DMS 273 treated with DMSO at 0.1 percent for 48 hours (cell line): ENCODE data around the gene ZNF132.
"Not testable (repeated sequence)": the region's sequence is repeated elsewhere in the genome, so short reads cannot be mapped to it uniquely, and the experiment has no call there.

Source experiments
- DNase-seq: peaks from one replicate; lab custom pipeline; 2025; lab: John Stamatoyannopoulos, UW

The ZNF132 gene

DNA sequence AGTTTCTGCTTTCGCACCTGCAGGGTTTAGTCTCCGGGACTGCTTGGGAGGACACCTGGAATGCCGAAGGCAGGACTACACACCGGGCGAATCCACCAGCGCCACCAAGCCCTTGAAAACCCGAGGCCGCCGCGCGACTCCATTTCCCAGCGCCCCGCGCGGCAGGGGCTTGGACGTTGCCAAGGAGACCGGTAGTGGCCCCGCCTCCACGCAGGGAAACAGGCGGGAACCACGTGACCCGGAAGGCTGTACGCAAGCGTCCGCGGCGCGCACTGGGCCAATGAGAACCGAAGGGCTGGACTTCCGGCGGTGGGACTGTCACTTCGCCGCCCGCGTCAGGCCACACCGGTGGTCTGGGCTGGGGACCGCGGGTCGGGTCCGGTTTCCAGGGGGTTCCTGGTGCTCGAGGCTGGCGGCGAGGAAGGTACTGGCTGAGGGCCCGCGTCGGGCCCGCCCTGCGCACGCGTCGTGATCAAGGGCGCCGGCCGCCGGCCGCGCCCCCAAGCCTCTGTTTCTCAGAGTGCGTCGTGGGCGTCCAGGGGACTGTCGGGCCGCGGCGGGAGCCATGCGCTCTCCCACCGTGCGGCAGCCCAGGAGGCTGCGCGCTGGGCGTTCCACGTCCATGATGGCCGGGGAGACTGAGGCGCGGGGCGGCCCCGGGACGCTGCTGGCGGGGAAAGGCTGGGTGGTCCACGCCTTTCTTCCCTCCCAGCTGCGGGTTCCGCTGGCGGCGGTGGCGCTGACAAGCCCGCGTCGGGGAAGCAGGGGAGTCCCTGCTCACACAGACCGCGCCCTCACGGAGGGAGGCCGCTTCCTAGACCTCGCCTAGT is 27.0 kb upstream of the ZNF132 start, which contains the start of gene ZNF324:
ZNF324 (plus strand) TSS at position 321 of the 830 bp plus-strand sequence. CDS start 2,106 bp downstream, outside the sequence.
- peak; percentile 83 for DNase-seq

DNA sequence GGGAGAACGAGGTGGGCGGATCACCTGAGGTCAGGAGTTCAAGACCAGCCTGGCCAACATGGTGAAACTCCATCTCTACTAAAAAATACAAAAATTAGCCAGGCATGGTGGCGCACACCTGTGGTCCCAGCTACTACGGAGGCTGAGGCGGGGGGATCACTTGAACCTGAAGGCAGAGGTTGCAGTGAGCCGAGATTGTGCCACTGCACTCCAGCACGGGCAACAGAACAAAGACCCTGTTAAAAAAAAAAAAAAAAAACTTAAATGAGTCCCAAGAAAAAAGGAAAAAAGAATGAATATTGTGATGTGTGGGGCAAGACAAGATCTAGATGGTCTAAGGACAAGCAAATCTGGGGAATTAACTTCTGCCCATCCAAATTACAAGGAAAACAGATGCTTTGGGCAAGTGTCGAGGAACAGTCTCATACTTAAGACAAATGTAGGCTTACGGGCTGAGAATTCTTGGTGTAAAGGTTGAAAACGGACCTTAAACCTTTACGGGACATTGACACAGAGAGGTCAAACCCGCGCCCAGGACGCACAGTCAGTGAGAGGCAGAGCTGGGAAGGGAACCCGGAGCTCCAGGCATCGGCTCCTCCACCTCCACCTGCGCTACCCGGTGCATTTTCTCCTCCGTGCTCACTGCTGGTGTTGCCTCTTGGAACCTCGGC is 26.3 kb upstream of the ZNF132 start:
- no peak for DNase-seq

GRCh38 chr19:58460039-58460438 is 20.1 kb upstream of the ZNF132 start:
- DNase-seq: no peak

- no peak for DNase-seq
These were observed 16.2 kb upstream of the ZNF132 start for GRCh38 chr19:58456111-58456510.

- DNase-seq: no peak
These were observed 15.4 kb upstream of the ZNF132 start for GRCh38 chr19:58455306-58455705.

DNA sequence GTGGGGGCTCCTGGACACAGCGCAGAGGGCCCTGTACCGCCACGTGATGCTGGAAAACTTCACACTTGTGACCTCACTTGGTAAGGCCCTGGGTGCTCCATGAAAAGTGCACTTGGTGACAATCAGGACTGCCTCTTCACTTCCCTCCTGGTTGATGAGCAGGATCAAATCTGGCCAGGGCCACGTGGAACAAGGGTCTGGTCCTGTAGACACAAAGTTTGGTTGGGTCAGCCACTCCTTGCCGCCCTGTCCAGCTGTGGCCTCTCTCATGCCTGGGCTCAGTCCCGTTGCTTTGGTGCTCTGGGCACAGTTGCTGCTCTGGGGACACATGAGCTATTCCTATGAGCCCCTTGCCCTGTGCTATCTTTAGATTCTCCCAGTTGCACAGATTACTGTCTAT is 13.8 kb upstream of the ZNF132 start:
- no peak for DNase-seq

DNA sequence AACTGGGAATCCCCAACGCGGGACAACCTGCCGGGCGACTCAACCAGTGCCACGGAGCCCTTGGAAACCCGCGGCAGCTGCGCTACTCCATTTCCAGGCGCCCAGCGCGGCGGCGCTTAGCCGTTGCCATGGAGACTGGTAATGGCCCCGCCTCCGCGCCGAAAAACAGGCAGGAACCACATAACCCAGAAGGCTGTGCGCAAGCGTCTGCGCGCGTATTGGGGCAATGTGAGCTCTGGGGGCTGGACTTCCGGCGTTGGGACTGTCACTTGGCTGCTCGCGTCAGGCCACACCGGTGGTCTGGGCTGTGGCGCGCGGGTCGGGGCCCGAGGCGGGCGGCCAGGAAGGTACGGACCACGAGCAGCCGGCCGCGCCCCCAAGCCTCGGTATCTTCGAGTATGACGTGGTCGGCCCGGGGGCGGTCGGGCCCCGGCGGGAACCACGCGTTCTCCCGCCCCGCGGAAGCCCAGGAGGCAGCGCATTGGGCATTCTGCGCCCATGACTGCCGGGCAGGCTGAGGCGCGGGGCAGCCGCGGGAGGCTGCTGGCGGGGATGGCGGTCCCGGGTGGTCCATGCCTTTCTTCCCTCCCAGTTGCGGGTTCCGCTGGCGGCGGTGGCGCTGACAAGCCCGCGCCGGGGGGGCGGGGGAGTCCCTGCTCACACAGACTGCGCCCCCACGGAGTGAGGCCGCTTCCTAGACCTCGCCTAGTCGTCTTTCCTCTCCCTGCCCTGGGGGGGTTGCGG is 11.6 kb upstream of the ZNF132 start, which contains the start of gene ZNF324B:
ZNF324B (plus strand) TSS at position 265 of the 744 bp plus-strand sequence. CDS start 2,080 bp downstream, outside the sequence.
- peak; percentile 93 for DNase-seq

GRCh38 chr19:58450856-58451357 is 11.0 kb upstream of the ZNF132 start:
- no peak for DNase-seq

GRCh38 chr19:58449980-58450379 is 10.0 kb upstream of the ZNF132 start:
- not testable (repeated sequence) for DNase-seq

DNA sequence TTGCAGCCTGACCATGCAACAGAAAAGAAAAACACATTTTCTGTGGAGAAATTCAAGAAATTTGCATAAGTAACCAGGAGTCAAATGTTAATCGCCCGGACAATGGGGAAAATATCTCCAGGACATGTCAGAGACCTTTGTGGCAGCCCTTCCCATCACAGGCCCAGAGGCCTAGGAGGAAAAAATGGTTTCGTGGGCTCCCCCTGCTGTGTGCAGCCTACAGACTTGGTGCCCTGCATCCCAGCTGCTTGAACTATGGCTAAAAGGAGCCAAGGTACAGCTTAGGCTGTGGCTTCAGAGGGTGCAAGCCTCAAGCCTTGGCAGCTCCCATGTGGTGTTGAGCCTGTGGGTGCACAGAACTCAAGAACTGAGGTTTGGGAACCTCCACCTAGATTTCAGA is 8.9 kb upstream of the ZNF132 start:
- not testable (repeated sequence) for DNase-seq

DNA sequence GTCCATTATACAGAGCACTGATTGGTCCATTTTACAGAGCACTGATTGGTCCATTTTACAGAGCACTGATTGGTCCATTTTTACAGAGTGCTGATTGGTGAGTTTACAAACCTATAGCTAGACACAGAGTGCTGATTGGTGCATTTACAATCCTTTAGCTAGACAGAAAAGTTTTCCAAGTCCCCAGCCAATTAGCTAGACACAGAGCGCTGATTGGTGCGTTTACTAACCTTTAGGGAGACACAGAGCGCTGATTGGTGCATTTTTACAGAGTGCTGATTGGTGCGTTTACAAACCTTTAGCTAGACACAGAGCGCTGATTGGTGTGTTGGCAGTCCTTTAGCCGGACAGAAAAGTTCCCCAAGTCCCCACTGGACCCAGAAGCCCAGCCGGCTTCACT is 3.0 kb upstream of the ZNF132 start:
- not testable (repeated sequence) for DNase-seq

- DNase-seq: no peak
These were observed 603 bp upstream of the ZNF132 start for GRCh38 chr19:58440556-58440955.

DNA sequence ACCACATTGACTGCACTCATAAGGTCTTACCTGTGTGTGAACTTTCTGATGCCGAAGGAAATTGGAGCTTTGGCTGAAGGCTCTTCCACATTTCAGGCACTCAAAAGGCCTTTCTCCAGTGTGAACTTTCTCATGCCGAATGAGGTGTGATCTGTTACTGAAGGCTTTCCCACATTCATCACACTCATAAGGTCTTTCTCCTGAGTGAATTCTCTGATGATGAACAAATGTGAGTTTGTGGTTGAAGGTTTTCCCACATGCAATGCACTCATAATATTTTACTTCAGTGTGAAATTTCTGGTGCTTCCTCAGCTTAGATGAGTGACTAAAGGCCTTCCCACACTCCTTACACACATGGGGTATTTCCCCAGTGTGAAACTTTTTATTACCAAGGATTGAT is 5.7 kb downstream of the ZNF132 start:
- no peak for DNase-seq

DNA sequence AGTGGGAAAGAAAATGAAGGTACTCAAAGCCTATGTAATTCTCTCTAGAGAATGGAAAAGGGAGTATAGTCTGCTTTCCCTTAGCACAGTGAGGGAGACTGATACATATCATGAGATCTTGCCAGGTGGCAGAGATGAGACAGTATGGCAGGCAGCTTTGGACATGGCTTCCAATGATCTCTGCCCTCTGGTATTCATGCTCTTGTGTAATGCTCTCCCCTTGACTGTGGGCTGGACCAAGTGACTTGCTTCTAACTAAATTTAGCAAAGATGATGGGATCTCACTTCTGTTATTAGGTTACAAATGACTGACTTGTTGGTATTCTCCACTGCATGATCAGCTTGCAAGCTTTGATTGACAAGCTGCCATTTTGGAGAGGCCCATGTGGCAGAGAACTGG is 10.2 kb downstream of the ZNF132 start:
- DNase-seq: no peak

DNA sequence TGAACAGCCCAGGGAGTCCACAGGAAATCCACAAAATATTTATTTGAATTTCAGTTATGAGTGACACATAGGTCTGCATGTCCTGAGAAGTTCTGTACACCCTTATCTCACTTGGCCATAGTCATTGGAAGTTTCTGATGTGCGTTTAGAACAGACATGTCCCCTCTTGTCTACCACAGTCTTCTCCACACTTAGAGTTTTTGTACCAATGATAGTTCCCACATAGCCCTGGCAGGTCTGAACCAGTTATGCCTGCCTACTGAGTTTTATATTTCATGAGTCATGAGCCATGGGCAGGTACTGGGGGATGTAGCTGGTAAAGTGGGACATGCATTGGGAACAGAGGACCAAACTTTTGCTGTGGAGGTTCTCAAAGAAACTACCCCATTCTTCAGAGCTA is 11.3 kb downstream of the ZNF132 start:
- no peak for DNase-seq

DNA sequence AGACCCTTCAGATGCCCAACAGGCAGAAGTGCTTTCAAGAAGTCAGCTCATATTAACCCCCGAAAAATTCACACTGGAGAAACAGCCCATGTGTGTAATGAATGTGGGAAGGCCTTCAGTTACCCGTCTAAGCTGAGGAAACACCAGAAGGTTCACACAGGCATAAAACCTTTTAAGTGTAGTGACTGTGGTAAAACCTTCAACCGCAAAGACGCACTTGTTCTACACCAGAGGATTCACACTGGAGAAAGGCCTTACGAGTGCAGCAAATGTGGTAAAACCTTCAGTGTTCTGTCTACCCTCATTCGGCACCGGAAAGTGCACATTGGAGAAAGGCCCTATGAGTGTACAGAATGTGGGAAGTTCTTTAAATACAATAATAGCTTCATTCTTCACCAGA is 22.9 kb downstream of the ZNF132 start:
- DNase-seq: no peak

DNA sequence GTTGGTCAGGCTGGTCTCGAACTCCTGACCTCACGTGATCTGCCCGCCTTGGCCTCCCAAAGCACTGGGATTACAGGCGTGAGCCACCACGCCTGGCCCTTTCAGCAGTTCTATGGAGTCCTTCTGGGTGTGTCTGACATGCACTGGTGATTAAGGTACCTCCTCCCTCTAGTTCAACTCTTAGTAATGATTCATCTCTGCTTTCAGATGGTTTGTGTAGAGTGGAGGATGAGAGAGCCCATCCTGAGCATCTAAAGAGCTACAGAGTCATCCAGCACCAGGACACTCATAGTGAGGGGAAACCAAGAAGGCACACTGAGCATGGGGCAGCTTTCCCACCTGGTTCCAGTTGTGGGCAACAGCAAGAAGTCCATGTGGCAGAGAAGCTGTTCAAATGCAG is 23.3 kb downstream of the ZNF132 start:
- DNase-seq: no peak

- DNase-seq: peak; percentile 38
These were observed 30.8 kb downstream of the ZNF132 start for GRCh38 chr19:58409010-58409790.

GRCh38 chr19:58408152-58409009 is 31.6 kb downstream of the ZNF132 start, which contains the start of gene ZNF584:
Gene ZNF584, plus strand, starts transcription at chr19:58408649. Its CDS starts 499 bp downstream, at chr19:58409148.
- DNase-seq: peak; percentile 90

DNA sequence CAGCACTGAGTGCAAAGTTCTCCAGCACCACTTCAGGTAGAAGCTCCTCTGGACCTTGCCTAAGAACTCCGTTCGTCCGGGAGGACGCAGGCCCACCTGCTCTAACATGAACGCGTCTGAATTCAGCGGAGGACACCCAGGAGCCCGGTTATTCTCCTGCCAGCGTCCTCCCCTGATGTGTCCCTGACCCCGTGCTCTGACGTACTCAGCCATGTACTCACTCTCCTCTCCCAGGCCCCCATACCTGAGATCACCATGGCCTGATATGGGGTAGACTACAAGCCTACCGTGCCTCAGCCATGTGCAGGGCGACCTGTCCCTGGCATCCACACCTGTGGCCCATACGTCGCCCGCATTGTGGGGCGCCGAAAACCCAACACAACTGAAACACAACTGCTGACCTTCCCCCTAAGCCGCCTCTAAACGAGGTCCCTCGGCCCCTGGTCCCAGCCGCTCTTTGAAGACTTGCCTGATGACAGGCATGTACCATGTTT is 32.2 kb downstream of the ZNF132 start:
- DNase-seq: no peak
